Pulmonary artery endothelial cell (primary cell): ENCODE results near the gene ADGRA1. TPM values are rescaled to one million over a fixed set of nuclear protein-coding genes. Genes with fewer than 3 reads are reported as not detected.
"Not testable (repeated sequence)": the region's sequence is repeated elsewhere in the genome, so short reads cannot be mapped to it uniquely, and the experiment has no call there.

Experiments
- DNase-seq: peaks from one replicate; pipeline ENCODE4 v3.0.0-alpha.2; 2011; ENCODE audit warnings: low read depth, low spot score
- total RNA-seq: library from RNA; depleted of rRNA; stranded (reverse); fragments of >200 nt; gene quantifications from 2 replicates; pipeline ENCODE4 v1.2.3, GENCODE V29; 2014

ADGRA1 gene
- total RNA-seq, 1 donor from 2014 or later: not detected

- no peak for DNase-seq
Measured at GRCh38 chr10:133142523-133143199, 54.9 kb downstream of the ADGRA1 start.

- DNase-seq: no peak
Measured at GRCh38 chr10:133143200-133143533, 55.4 kb downstream of the ADGRA1 start.

GRCh38 chr10:133143546-133143945 is 55.8 kb downstream of the ADGRA1 start:
- DNase-seq: no peak

- no peak for DNase-seq
Measured at GRCh38 chr10:133144771-133145170, 57.0 kb downstream of the ADGRA1 start.

- DNase-seq: no peak
Measured at GRCh38 chr10:133150226-133150625, 62.5 kb downstream of the ADGRA1 start.

- no peak for DNase-seq
Measured at GRCh38 chr10:133150656-133151055, 62.9 kb downstream of the ADGRA1 start.

GRCh38 chr10:133151071-133151470 is 63.3 kb downstream of the ADGRA1 start:
- DNase-seq: not testable (repeated sequence)

- DNase-seq: no peak
Measured at GRCh38 chr10:133151543-133151972, 63.8 kb downstream of the ADGRA1 start.

GRCh38 chr10:133154411-133154810 is 66.7 kb downstream of the ADGRA1 start:
- no peak for DNase-seq

- no peak for DNase-seq
Measured at GRCh38 chr10:133154996-133155778, 67.5 kb downstream of the ADGRA1 start.

- DNase-seq: no peak
Measured at GRCh38 chr10:133156674-133157579, 69.2 kb downstream of the ADGRA1 start.

- no peak for DNase-seq
Measured at GRCh38 chr10:133157662-133158436, 70.1 kb downstream of the ADGRA1 start.

- DNase-seq: no peak
Measured at GRCh38 chr10:133158437-133158755, 70.7 kb downstream of the ADGRA1 start.

- DNase-seq: no peak
Measured at GRCh38 chr10:133158756-133159610, 71.3 kb downstream of the ADGRA1 start.

- no peak for DNase-seq
Measured at GRCh38 chr10:133159611-133159949, 71.9 kb downstream of the ADGRA1 start.

GRCh38 chr10:133159950-133160825 is 72.5 kb downstream of the ADGRA1 start, which contains the start of gene KNDC1:
Gene KNDC1, plus strand, starts transcription at chr10:133160219. Its CDS starts 249 bp downstream, at chr10:133160468.
- no peak for DNase-seq

GRCh38 chr10:133160826-133161471 is 73.2 kb downstream of the ADGRA1 start:
- DNase-seq: no peak

- no peak for DNase-seq
Measured at GRCh38 chr10:133161486-133162109, 73.9 kb downstream of the ADGRA1 start.
